Stimulated activated CD4-positive, alpha-beta T cell treated with anti-CD3 and anti-CD28 coated beads, Interleukin-1b, Interleukin-23, amount 100 ng/mL, for 48 hours (primary cell): ENCODE measurements around the gene MAST4.
"Not testable (repeated sequence)": the region's sequence is repeated elsewhere in the genome, so short reads cannot be mapped to it uniquely, and the experiment has no call there.

Experiments used
- DNase-seq: peaks from one replicate; pipeline ENCODE4 v3.0.0-alpha.2; 2020

Gene MAST4

GRCh38 chr5:66752668-66753067 is 156.5 kb downstream of the MAST4 start:
- DNase-seq: not testable (repeated sequence)

- DNase-seq: peak; percentile 6
Measured at GRCh38 chr5:66757219-66757833, 161.1 kb downstream of the MAST4 start.

- no peak for DNase-seq
Measured at GRCh38 chr5:66757834-66758371, 161.7 kb downstream of the MAST4 start.

GRCh38 chr5:66769030-66769733 is 173.0 kb downstream of the MAST4 start:
- DNase-seq: no peak

GRCh38 chr5:66769839-66770617 is 173.8 kb downstream of the MAST4 start:
- no peak for DNase-seq

GRCh38 chr5:66777868-66778267 is 181.7 kb downstream of the MAST4 start:
- no peak for DNase-seq

- no peak for DNase-seq
Measured at GRCh38 chr5:66779528-66779927, 183.3 kb downstream of the MAST4 start.

GRCh38 chr5:66788556-66788955 is 192.4 kb downstream of the MAST4 start:
- DNase-seq: no peak

- DNase-seq: no peak
Measured at GRCh38 chr5:66789434-66789833, 193.2 kb downstream of the MAST4 start.

GRCh38 chr5:66793049-66793448 is 196.9 kb downstream of the MAST4 start:
- no peak for DNase-seq

GRCh38 chr5:66795682-66796081 is 199.5 kb downstream of the MAST4 start:
- DNase-seq: no peak

- DNase-seq: no peak
Measured at GRCh38 chr5:66796305-66797292, 200.4 kb downstream of the MAST4 start.

GRCh38 chr5:66802941-66803340 is 206.7 kb downstream of the MAST4 start:
- DNase-seq: no peak

- DNase-seq: no peak
Measured at GRCh38 chr5:66805514-66806430, 209.6 kb downstream of the MAST4 start.

GRCh38 chr5:66807743-66808142 is 211.6 kb downstream of the MAST4 start:
- DNase-seq: no peak

GRCh38 chr5:66808663-66809062 is 212.5 kb downstream of the MAST4 start:
- DNase-seq: no peak

GRCh38 chr5:66810151-66810550 is 214.0 kb downstream of the MAST4 start:
- DNase-seq: no peak

- no peak for DNase-seq
Measured at GRCh38 chr5:66810848-66811261, 214.7 kb downstream of the MAST4 start.

- no peak for DNase-seq
Measured at GRCh38 chr5:66812291-66812690, 216.1 kb downstream of the MAST4 start.

GRCh38 chr5:66813306-66813705 is 217.1 kb downstream of the MAST4 start:
- DNase-seq: no peak
